Measurements from ENCODE around the gene MAP3K5. TPM values are rescaled to one million over a fixed set of nuclear protein-coding genes. Genes with fewer than 3 reads are reported as not detected.

The MAP3K5 gene
- total and polyA plus RNA-seq, 2 of the 8 experiments (the other 6 are each of a cell fraction or from before 2014, with no cell fraction given), result 0.63 to 2.6 TPM

DNA sequence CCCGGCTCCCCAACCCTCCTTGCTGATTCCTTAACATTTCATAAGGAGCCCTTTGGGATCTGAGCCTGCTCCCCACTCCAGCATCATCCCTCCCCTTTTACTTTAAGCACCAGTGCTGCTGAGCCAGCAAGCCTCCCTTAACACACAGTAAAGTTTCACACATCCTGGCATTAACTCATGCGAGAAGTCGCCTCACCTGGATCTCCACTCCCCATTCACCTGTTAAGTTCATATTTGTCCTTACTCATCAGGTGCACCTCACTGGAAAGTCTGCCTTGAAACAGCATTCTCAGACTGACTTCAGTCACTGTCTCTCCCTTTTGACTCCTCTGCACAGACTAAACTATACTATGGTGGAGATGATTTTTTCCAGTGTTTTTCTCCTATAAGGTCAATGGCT lies 194.2 kb downstream of the MAP3K5 start:
- Histone ChIP-seq H2BK5ac (ENCODE audit: low read depth, low read length) (no peak overlapping the region), H3K27ac (ENCODE audit: low read depth, low read length) (no peak overlapping the region), H4K20me1 (replicated peaks in 1 of 2; ENCODE audit: control insufficient read depth in 1 of 2, insufficient read depth in 2 of 2, low read length in 2 of 2) (no peaks in the 10 kb centered on the region), H3K4me1 (replicated peaks in 1 of 4; ENCODE audit: control insufficient read depth in 3 of 4, insufficient read depth in 4 of 4, low read length in 3 of 4) (peaks cover 0 to 9% (median 3%) of the 10 kb centered on the region in 4 experiments; a peak in 5 of 7 replicates), H2BK12ac (ENCODE audit: low read depth, low read length) (no peak overlapping the region), H3K4me2 (ENCODE audit: insufficient read depth in 1 of 2, low read depth in 2 of 2, low read length in 2 of 2) (no peak overlapping the region), H3K79me1 (ENCODE audit: low read depth, low read length) (no peaks in the 10 kb centered on the region), H3K18ac (ENCODE audit: extremely low read depth, low read length) (no peak overlapping the region; the same call in 1 of the 2 replicates), H4K5ac (ENCODE audit: insufficient read length, low read depth, low read length) (no peak overlapping the region), H4K91ac (replicated peaks; ENCODE audit: insufficient read length, low read length) (no peak overlapping the region), H3K23ac (ENCODE audit: insufficient read length) (no peak overlapping the region), H3K36me3 (ENCODE audit: control insufficient read depth in 2 of 4, insufficient read depth in 4 of 4, low read length in 3 of 4) (no peaks in the 10 kb centered on the region), H4K8ac (ENCODE audit: extremely low read depth, insufficient read depth, low read length) (no peak overlapping the region), H2AFZ (ENCODE audit: low read length) (no peak overlapping the region), H3K9ac (replicated peaks in 1 of 4; ENCODE audit: extremely low read depth in 1 of 4, low read depth in 3 of 4, low read length in 3 of 4) (no peak overlapping the region), H3K27me3 (replicated peaks in 1 of 4; ENCODE audit: control insufficient read depth in 3 of 4, extremely low read depth in 1 of 4, insufficient read depth in 3 of 4, low read length in 3 of 4) (no peaks in the 10 kb centered on the region), H3K56ac (replicated peaks; ENCODE audit: insufficient read length, low read depth, low read length) (no peak overlapping the region), H3K79me2 (ENCODE audit: control insufficient read depth in 1 of 2, insufficient read depth in 2 of 2, low read length in 2 of 2) (no peaks in the 10 kb centered on the region), H3K4ac (replicated peaks; ENCODE audit: insufficient read length, low read depth, low read length) (no peak overlapping the region), H2BK15ac (ENCODE audit: low read length) (no peak overlapping the region), H3K23me2 (ENCODE audit: low read depth, low read length) (no peaks in the 10 kb centered on the region; the same call in 1 of the 2 replicates), H2BK20ac (ENCODE audit: low read length) (no peak overlapping the region), H2AK5ac (ENCODE audit: low read depth, low read length) (no peak overlapping the region), H2BK120ac (replicated peaks; ENCODE audit: low read depth, low read length) (no peak overlapping the region), H3K4me3 (ENCODE audit: extremely low read depth in 1 of 4, insufficient read depth in 2 of 4, low read depth in 3 of 4, low read length in 4 of 4) (no peak overlapping the region), H3K9me3 (ENCODE audit: insufficient read depth in 2 of 2, low read depth in 1 of 2, low read length in 1 of 2) (no peaks in the 10 kb centered on the region), H3K14ac (ENCODE audit: insufficient read length) (no peak overlapping the region)
- POLR2A ChIA-PET (ENCODE audit: partially characterized antibody), result no interaction called here
- 100% methylated on average over 3 of the region's 3 CpGs; no CpG with 5 or more reads in 1 of the 2 experiments for WGBS, 2 experiments (ENCODE audit: extremely low coverage in 1 of 2, insufficient coverage in 1 of 2, insufficient read length in 1 of 2, insufficient replicate concordance in 2 of 2, low coverage in 1 of 2, low lambda C conversion rate in 2 of 2, missing lambda C conversion rate in 1 of 2)
- CTCF ChIA-PET (ENCODE audit: partially characterized antibody), result interaction anchor here (1.5 kb wide), 1 partner anchor 9 kb away, joined by 4 read pairs; no protein-coding TSS in a partner anchor
- no peak for TF ChIP-seq TAF1 (IDR thresholded peaks at IDR 0.05; ENCODE audit: low read depth, low read length)
- TF ChIP-seq CBX8 (IDR thresholded peaks at IDR 0.05; ENCODE audit: borderline replicate concordance, low read depth, low read length), result no peak
- TF ChIP-seq BRCA1 (IDR thresholded peaks at IDR 0.05; ENCODE audit: low read depth, low read length), result no peak
- TF ChIP-seq GABPA (IDR thresholded peaks at IDR 0.05; ENCODE audit: borderline replicate concordance, insufficient read depth, low read length), result no peak
- TF ChIP-seq SAP30 (IDR thresholded peaks at IDR 0.05; ENCODE audit: insufficient read depth, insufficient replicate concordance, low read length), result no peak
- no peak for TF ChIP-seq TBP (IDR thresholded peaks at IDR 0.05; ENCODE audit: low read depth, low read length)
- no peak for TF ChIP-seq CREB1 (IDR thresholded peaks at IDR 0.05)
- TF ChIP-seq HDAC2 (IDR thresholded peaks at IDR 0.05; ENCODE audit: borderline replicate concordance in 1 of 2, low read depth in 2 of 2, low read length in 2 of 2), result no peak
- no peak for TF ChIP-seq POLR2A (IDR thresholded peaks at IDR 0.05; ENCODE audit: control extremely low read depth in 1 of 2, low read depth in 2 of 2, low read length in 2 of 2)
- TF ChIP-seq ASH2L (IDR thresholded peaks at IDR 0.05; ENCODE audit: low read length), result no peak
- no peak for TF ChIP-seq CBX5 (IDR thresholded peaks at IDR 0.05; ENCODE audit: low read depth, low read length)
- no peak for TF ChIP-seq ZNF274 (IDR thresholded peaks at IDR 0.05; ENCODE audit: borderline replicate concordance, extremely low read depth, low read length)
- no peak for TF ChIP-seq KDM5A (IDR thresholded peaks at IDR 0.05; ENCODE audit: low read length)
- no peak for TF ChIP-seq JUN (IDR thresholded peaks at IDR 0.05; ENCODE audit: low read depth, low read length)
- TF ChIP-seq YY1 (IDR thresholded peaks at IDR 0.05; ENCODE audit: low read depth, low read length), result no peak
- no peak for TF ChIP-seq HDAC6 (IDR thresholded peaks at IDR 0.05; ENCODE audit: low read depth, low read length)
- FAIRE-seq (no peak), DNase-seq (ENCODE audit: low read depth in 1 of 2, low spot score in 2 of 2) (no peak)

Measured in H1 (cell line).